GM12874 (cell line): ENCODE data around the gene PRKCI.

Experiments used
- CTCF ChIP-seq: IDR thresholded peaks from 2 replicates; pipeline ENCODE4 v1.5.1; 2011; ENCODE audit warnings: low read depth, mild to moderate bottlenecking, control low read depth, low read length, moderate library complexity; ENCODE audit not compliant: insufficient read depth

Gene PRKCI

GRCh38 chr3:170232266-170232665 is 10.0 kb downstream of the PRKCI start:
- no peak for TF ChIP-seq CTCF

GRCh38 chr3:170233530-170233929 is 11.3 kb downstream of the PRKCI start:
- TF ChIP-seq CTCF = no peak

GRCh38 chr3:170240142-170240541 is 17.9 kb downstream of the PRKCI start:
- TF ChIP-seq CTCF = no peak

GRCh38 chr3:170240671-170241070 is 18.4 kb downstream of the PRKCI start:
- no peak for TF ChIP-seq CTCF

- no peak for TF ChIP-seq CTCF
These were observed 22.4 kb downstream of the PRKCI start for GRCh38 chr3:170244576-170244975.

GRCh38 chr3:170247875-170248274 is 25.7 kb downstream of the PRKCI start:
- TF ChIP-seq CTCF = no peak

- no peak for TF ChIP-seq CTCF
These were observed 34.4 kb downstream of the PRKCI start for GRCh38 chr3:170256597-170256996.

GRCh38 chr3:170257145-170257544 is 34.9 kb downstream of the PRKCI start:
- TF ChIP-seq CTCF = no peak
